Measurements from ENCODE around the gene RXYLT1.

Gene RXYLT1

DNA sequence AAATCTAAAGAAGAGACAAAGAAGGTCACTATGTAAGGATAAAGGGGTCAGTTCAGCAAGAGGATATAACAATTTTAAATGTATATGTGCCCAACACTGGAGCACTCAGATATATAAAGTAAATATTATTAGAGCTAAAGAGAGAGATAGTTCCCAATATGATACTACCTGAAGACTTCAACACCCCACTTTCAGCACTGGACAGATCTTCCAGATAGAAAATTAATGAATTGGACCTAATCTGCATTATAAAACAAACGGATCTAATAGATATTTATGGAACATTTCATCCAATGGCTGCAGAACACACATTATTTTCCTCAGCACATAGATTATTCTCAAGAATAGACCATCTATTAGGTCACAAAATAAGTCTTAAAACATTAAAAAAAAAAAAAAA is 40.7 kb downstream of the RXYLT1 start:
- H2AK5ac ChIP-seq (ENCODE audit: low read length, severe bottlenecking): no peak overlapping the region
- H3K14ac ChIP-seq (ENCODE audit: low read length in 2 of 2): no peak overlapping the region
- no peak overlapping the region for H2BK5ac ChIP-seq (ENCODE audit: low read depth, low read length, poor library complexity, severe bottlenecking)
- H4K91ac ChIP-seq (ENCODE audit: low read length): no peak overlapping the region
- H2BK12ac ChIP-seq (ENCODE audit: low read length in 2 of 2): no peak overlapping the region
- no peaks in the 10 kb centered on the region for H3K9me3 ChIP-seq (ENCODE audit: control insufficient read depth, low read length)
- H4K8ac ChIP-seq (ENCODE audit: low read length): no peak overlapping the region
- no peak overlapping the region for H3K9ac ChIP-seq (ENCODE audit: low read length)
- 100% methylated on average over 1 of the region's 1 CpG for WGBS
- H3K27me3 ChIP-seq (ENCODE audit: control insufficient read depth in 1 of 2, insufficient read depth in 1 of 2, low read length in 2 of 2): no peaks in the 10 kb centered on the region
- H2AFZ ChIP-seq (ENCODE audit: low read depth, low read length): no peak overlapping the region
- H3K18ac ChIP-seq (ENCODE audit: low read depth in 1 of 2, low read length in 2 of 2): no peak overlapping the region
- H3K4ac ChIP-seq (ENCODE audit: low read depth in 1 of 2, low read length in 2 of 2): no peak overlapping the region
- no peak overlapping the region for H3K4me2 ChIP-seq (ENCODE audit: low read length, poor library complexity, severe bottlenecking)
- no peaks in the 10 kb centered on the region for H3K79me1 ChIP-seq (replicated peaks; ENCODE audit: low read length, poor library complexity, severe bottlenecking)
- no peak overlapping the region for H2BK15ac ChIP-seq (ENCODE audit: low read depth, poor library complexity, severe bottlenecking)
- H3K4me1 ChIP-seq (ENCODE audit: control insufficient read depth, insufficient read depth, low read depth, low read length): peaks cover 11% of the 10 kb centered on the region
- H3K27ac ChIP-seq (ENCODE audit: low read length, poor library complexity, severe bottlenecking): no peak overlapping the region
- peaks cover 0 to 3% of the 10 kb centered on the region in 2 experiments for H3K36me3 ChIP-seq (ENCODE audit: control insufficient read depth in 1 of 2, insufficient read depth in 2 of 2, low read depth in 1 of 2, low read length in 2 of 2)
- no peak for DNase-seq
- H3K4me3 ChIP-seq (ENCODE audit: insufficient read depth in 1 of 2, low read depth in 1 of 2, low read length in 2 of 2): no peak overlapping the region
- H3K23ac ChIP-seq (ENCODE audit: low read length in 2 of 2): no peak overlapping the region
- no peak overlapping the region for H2BK120ac ChIP-seq (ENCODE audit: low read depth, low read length)

DNA sequence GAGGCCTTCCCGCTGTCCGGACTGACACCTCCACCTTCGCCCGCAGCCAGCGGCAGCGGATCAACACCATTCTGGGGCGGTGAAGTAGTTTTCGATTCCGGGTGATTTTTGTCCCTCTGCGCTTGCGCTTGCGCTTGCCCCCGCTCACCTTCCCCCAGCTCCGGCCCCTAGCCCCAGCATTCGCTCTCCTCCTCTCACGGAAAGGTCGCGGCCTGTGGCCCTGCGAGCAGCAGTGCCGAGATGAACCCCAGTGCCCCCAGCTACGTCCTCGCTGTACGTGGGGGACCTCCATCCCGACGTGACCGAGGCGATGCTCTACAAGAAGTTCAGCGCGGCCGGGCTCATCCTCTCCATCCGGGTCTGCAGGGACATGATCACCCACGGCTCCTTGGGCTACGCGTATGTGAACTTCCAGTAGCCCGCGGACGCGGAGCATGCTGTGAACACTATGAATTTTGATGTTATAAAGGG is 42.1 kb downstream of the RXYLT1 start:
- WGBS: 97% methylated on average over 34 of the region's 38 CpGs
- H3K27ac ChIP-seq (ENCODE audit: low read length, poor library complexity, severe bottlenecking): no peak overlapping the region

DNA sequence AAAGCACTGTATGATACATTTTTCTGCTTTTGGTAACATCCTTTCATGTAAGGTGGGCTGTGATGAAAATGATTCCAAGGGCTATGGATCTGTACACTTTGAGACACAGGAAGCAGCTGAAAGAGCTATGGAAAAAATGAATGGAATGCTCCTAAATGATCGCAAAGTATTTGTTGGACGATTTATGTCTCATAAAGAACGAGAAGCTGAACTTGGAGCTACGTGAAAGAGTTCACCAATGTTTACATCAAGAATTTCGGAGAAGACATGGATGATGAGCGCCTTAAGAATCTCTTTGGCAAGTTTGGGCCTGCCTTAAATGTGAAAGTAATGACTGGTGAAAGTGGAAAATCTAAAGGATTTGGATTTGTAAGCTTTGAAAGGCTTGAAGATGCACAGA is 42.6 kb downstream of the RXYLT1 start:
- Histone ChIP-seq H3K4ac (ENCODE audit: low read depth in 1 of 2, low read length in 2 of 2) (no peak overlapping the region), H4K91ac (ENCODE audit: low read length) (no peak overlapping the region), H2AK5ac (ENCODE audit: low read length, severe bottlenecking) (peak overlapping the region; percentile 54), H3K4me1 (ENCODE audit: control insufficient read depth, insufficient read depth, low read depth, low read length) (peaks cover 9% of the 10 kb centered on the region), H3K9me3 (ENCODE audit: control insufficient read depth, low read length) (no peaks in the 10 kb centered on the region), H3K23ac (ENCODE audit: low read length in 2 of 2) (no peak overlapping the region), H3K14ac (ENCODE audit: low read length in 2 of 2) (no peak overlapping the region), H3K36me3 (ENCODE audit: control insufficient read depth in 1 of 2, insufficient read depth in 2 of 2, low read depth in 1 of 2, low read length in 2 of 2) (peaks cover 0 to 3% of the 10 kb centered on the region in 2 experiments), H2AFZ (ENCODE audit: low read depth, low read length) (no peak overlapping the region), H3K9ac (ENCODE audit: low read length) (peak overlapping the region; percentile 80), H3K4me2 (ENCODE audit: low read length, poor library complexity, severe bottlenecking) (no peak overlapping the region), H2BK5ac (ENCODE audit: low read depth, low read length, poor library complexity, severe bottlenecking) (no peak overlapping the region), H2BK12ac (ENCODE audit: low read length in 2 of 2) (no peak overlapping the region), H3K79me1 (replicated peaks; ENCODE audit: low read length, poor library complexity, severe bottlenecking) (no peaks in the 10 kb centered on the region), H3K18ac (ENCODE audit: low read depth in 1 of 2, low read length in 2 of 2) (no peak overlapping the region), H3K27ac (ENCODE audit: low read length, poor library complexity, severe bottlenecking) (peak overlapping the region; percentile 61), H2BK15ac (ENCODE audit: low read depth, poor library complexity, severe bottlenecking) (no peak overlapping the region), H2BK120ac (ENCODE audit: low read depth, low read length) (no peak overlapping the region), H3K4me3 (ENCODE audit: insufficient read depth in 1 of 2, low read depth in 1 of 2, low read length in 2 of 2) (peak overlapping the region in 1 of 2 experiments; percentile 82), H3K27me3 (ENCODE audit: control insufficient read depth in 1 of 2, insufficient read depth in 1 of 2, low read length in 2 of 2) (no peaks in the 10 kb centered on the region), H4K8ac (ENCODE audit: low read length) (no peak overlapping the region)
- 13% methylated on average over 6 of the region's 6 CpGs for WGBS
- DNase-seq: peak; percentile 26

More for the DNA sequence above, 42.1 kb downstream of the RXYLT1 start:
- Histone ChIP-seq H3K79me1 (replicated peaks; ENCODE audit: low read length, poor library complexity, severe bottlenecking) (no peaks in the 10 kb centered on the region), H2BK120ac (ENCODE audit: low read depth, low read length) (no peak overlapping the region), H2BK5ac (ENCODE audit: low read depth, low read length, poor library complexity, severe bottlenecking) (no peak overlapping the region), H3K36me3 (ENCODE audit: control insufficient read depth in 1 of 2, insufficient read depth in 2 of 2, low read depth in 1 of 2, low read length in 2 of 2) (peaks cover 0 to 3% of the 10 kb centered on the region in 2 experiments), H4K8ac (ENCODE audit: low read length) (no peak overlapping the region), H2BK12ac (ENCODE audit: low read length in 2 of 2) (no peak overlapping the region), H3K9me3 (ENCODE audit: control insufficient read depth, low read length) (no peaks in the 10 kb centered on the region), H2AFZ (ENCODE audit: low read depth, low read length) (no peak overlapping the region), H4K91ac (ENCODE audit: low read length) (no peak overlapping the region), H3K4me1 (ENCODE audit: control insufficient read depth, insufficient read depth, low read depth, low read length) (peaks cover 9% of the 10 kb centered on the region), H3K4ac (ENCODE audit: low read depth in 1 of 2, low read length in 2 of 2) (no peak overlapping the region), H3K4me2 (ENCODE audit: low read length, poor library complexity, severe bottlenecking) (no peak overlapping the region), H3K27me3 (ENCODE audit: control insufficient read depth in 1 of 2, insufficient read depth in 1 of 2, low read length in 2 of 2) (no peaks in the 10 kb centered on the region), H2BK15ac (ENCODE audit: low read depth, poor library complexity, severe bottlenecking) (no peak overlapping the region), H3K23ac (ENCODE audit: low read length in 2 of 2) (no peak overlapping the region), H3K4me3 (ENCODE audit: insufficient read depth in 1 of 2, low read depth in 1 of 2, low read length in 2 of 2) (peak overlapping the region in 1 of 2 experiments; percentile 82), H3K18ac (ENCODE audit: low read depth in 1 of 2, low read length in 2 of 2) (no peak overlapping the region), H3K14ac (ENCODE audit: low read length in 2 of 2) (no peak overlapping the region), H2AK5ac (ENCODE audit: low read length, severe bottlenecking) (peak overlapping the region; percentile 68), H3K9ac (ENCODE audit: low read length) (peak overlapping the region; percentile 80)
- no peak for DNase-seq

DNA sequence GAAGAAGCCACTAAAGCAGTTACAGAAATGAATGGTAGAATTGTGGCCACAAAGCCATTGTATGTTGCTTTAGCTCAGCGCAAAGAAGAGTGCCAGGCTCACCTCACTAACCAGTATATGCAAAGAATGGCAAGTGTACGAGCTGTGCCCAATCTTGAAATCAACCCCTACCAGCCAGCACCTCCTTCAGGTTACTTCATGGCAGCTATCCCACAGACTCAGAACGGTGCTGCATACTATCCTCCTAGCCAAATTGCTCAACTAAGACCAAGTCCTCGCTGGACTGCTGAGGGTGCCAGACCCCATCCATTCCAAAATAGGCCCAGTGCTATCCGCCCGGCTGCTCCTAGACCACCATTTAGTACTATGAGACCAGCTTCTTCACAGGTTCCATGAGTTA is 43.3 kb downstream of the RXYLT1 start:
- H3K27me3 ChIP-seq (ENCODE audit: control insufficient read depth in 1 of 2, insufficient read depth in 1 of 2, low read length in 2 of 2): no peaks in the 10 kb centered on the region
- H3K18ac ChIP-seq (ENCODE audit: low read depth in 1 of 2, low read length in 2 of 2): peak overlapping the region in 1 of 2 experiments; percentile 52
- WGBS: 94% methylated on average over 6 of the region's 6 CpGs
- no peak overlapping the region for H2AK5ac ChIP-seq (ENCODE audit: low read length, severe bottlenecking)
- no peak for DNase-seq
- H2BK15ac ChIP-seq (ENCODE audit: low read depth, poor library complexity, severe bottlenecking): no peak overlapping the region
- H3K4me2 ChIP-seq (ENCODE audit: low read length, poor library complexity, severe bottlenecking): peak overlapping the region; percentile 7
- no peak overlapping the region for H3K23ac ChIP-seq (ENCODE audit: low read length in 2 of 2)
- no peak overlapping the region for H3K14ac ChIP-seq (ENCODE audit: low read length in 2 of 2)
- H2BK120ac ChIP-seq (ENCODE audit: low read depth, low read length): no peak overlapping the region
- H3K4me3 ChIP-seq (ENCODE audit: insufficient read depth in 1 of 2, low read depth in 1 of 2, low read length in 2 of 2): no peak overlapping the region
- no peak overlapping the region for H3K4ac ChIP-seq (ENCODE audit: low read depth in 1 of 2, low read length in 2 of 2)
- H2AFZ ChIP-seq (ENCODE audit: low read depth, low read length): no peak overlapping the region
- peaks cover 9% of the 10 kb centered on the region for H3K4me1 ChIP-seq (ENCODE audit: control insufficient read depth, insufficient read depth, low read depth, low read length)
- peak overlapping the region; percentile 27 for H4K8ac ChIP-seq (ENCODE audit: low read length)
- H3K9ac ChIP-seq (ENCODE audit: low read length): no peak overlapping the region
- H3K79me1 ChIP-seq (replicated peaks; ENCODE audit: low read length, poor library complexity, severe bottlenecking): no peaks in the 10 kb centered on the region
- H2BK5ac ChIP-seq (ENCODE audit: low read depth, low read length, poor library complexity, severe bottlenecking): no peak overlapping the region
- no peak overlapping the region for H3K27ac ChIP-seq (ENCODE audit: low read length, poor library complexity, severe bottlenecking)
- no peak overlapping the region for H2BK12ac ChIP-seq (ENCODE audit: low read length in 2 of 2)
- peaks cover 0 to 3% of the 10 kb centered on the region in 2 experiments for H3K36me3 ChIP-seq (ENCODE audit: control insufficient read depth in 1 of 2, insufficient read depth in 2 of 2, low read depth in 1 of 2, low read length in 2 of 2)
- H4K91ac ChIP-seq (ENCODE audit: low read length): no peak overlapping the region
- H3K9me3 ChIP-seq (ENCODE audit: control insufficient read depth, low read length): no peaks in the 10 kb centered on the region

All from mesenchymal stem cell (in vitro differentiated cells and primary cell).